Liver (tissue), 9 donors: ENCODE measurements around the gene GREB1L. TPM values are rescaled to one million over a fixed set of nuclear protein-coding genes. Genes with fewer than 3 reads are reported as not detected.

Source experiments
- DNase-seq: peaks from one replicate; pipeline ENCODE4 v3.0.0-alpha.2; 2017; ENCODE audit warnings: low spot score
- H3K27ac ChIP-seq, 2 donors: one replicate each; pipeline ENCODE4 v1.7.0; 2013; ENCODE audit warnings: inconsistent platforms in 2 of 2, low read length in 2 of 2, control low read depth in 1 of 2, low read depth in 1 of 2, mild to moderate bottlenecking in 1 of 2
- H3K27me3 ChIP-seq, 4 donors: one replicate each; pipeline versions ENCODE4 v1.6.1 to v1.7.0; 2013; ENCODE audit warnings: low read length in 3 of 4, inconsistent platforms in 1 of 4, mild to moderate bottlenecking in 1 of 4, moderate library complexity in 1 of 4; ENCODE audit not compliant: control insufficient read depth in 4 of 4, insufficient read depth in 4 of 4
- H3K36me3 ChIP-seq, 4 donors: one replicate each; pipeline versions ENCODE4 v1.6.1 to v1.7.0; 2013; ENCODE audit warnings: low read length in 3 of 4, mild to moderate bottlenecking in 3 of 4, low read depth in 1 of 4, moderate library complexity in 1 of 4; ENCODE audit not compliant: control insufficient read depth in 4 of 4, insufficient read depth in 3 of 4
- H3K4me1 ChIP-seq, 4 donors: one replicate each; pipeline versions ENCODE4 v1.6.1 to v1.7.0; 2013; ENCODE audit warnings: low read length in 3 of 4, mild to moderate bottlenecking in 3 of 4, moderate library complexity in 1 of 4; ENCODE audit not compliant: control insufficient read depth in 4 of 4, insufficient read depth in 4 of 4
- H3K4me3 ChIP-seq, 3 donors: one replicate each; pipeline versions ENCODE4 v1.6.1 to v1.7.0; 2013; ENCODE audit warnings: low read length in 3 of 3, control low read depth in 1 of 3, low read depth in 1 of 3, mild to moderate bottlenecking in 1 of 3
- H3K9ac ChIP-seq, 2 donors: one replicate each; pipeline ENCODE4 v1.7.0; 2013; ENCODE audit warnings: low read length in 2 of 2, mild to moderate bottlenecking in 2 of 2, moderate library complexity in 2 of 2, control low read depth in 1 of 2, low read depth in 1 of 2
- H3K9me3 ChIP-seq, 4 donors: one replicate each; pipeline versions ENCODE4 v1.6.1 to v1.7.0; 2013; ENCODE audit warnings: low read length in 3 of 4; ENCODE audit not compliant: control insufficient read depth in 4 of 4
- EGR1 ChIP-seq, 2 donors: IDR thresholded peaks; 2 replicates each; pipeline ENCODE4 v1.6.1; 2016 to 2018; ENCODE audit warnings: antibody characterized with exemption in 2 of 2, low read depth in 2 of 2
- FOXA1 ChIP-seq: IDR thresholded peaks from 2 replicates; pipeline ENCODE4 v1.6.1; 2016; ENCODE audit warnings: antibody characterized with exemption
- GABPA ChIP-seq, 2 donors: IDR thresholded peaks in 1 of 2; conservative IDR thresholded peaks in 1 of 2; 2 replicates each; pipeline ENCODE4 v1.6.1; 2016; ENCODE audit warnings: antibody characterized with exemption in 2 of 2, mild to moderate bottlenecking in 1 of 2, moderate library complexity in 1 of 2
- HNF4A ChIP-seq, 2 donors: conservative IDR thresholded peaks; 2 replicates each; pipeline ENCODE4 v1.6.1; 2016; ENCODE audit warnings: antibody characterized with exemption in 2 of 2, mild to moderate bottlenecking in 2 of 2
- HNF4G ChIP-seq: IDR thresholded peaks from 2 replicates; pipeline ENCODE4 v1.6.1; 2016; ENCODE audit warnings: antibody characterized with exemption
- JUND ChIP-seq, 2 donors: IDR thresholded peaks; 2 replicates each; pipeline ENCODE4 v1.6.1; 2016; ENCODE audit warnings: antibody characterized with exemption in 2 of 2
- NR2F2 ChIP-seq: IDR thresholded peaks from 2 replicates; pipeline ENCODE4 v1.6.1; 2016; ENCODE audit warnings: antibody characterized with exemption
- REST ChIP-seq: IDR thresholded peaks from 2 replicates; pipeline ENCODE4 v1.6.1; 2016; ENCODE audit warnings: antibody characterized with exemption, mild to moderate bottlenecking
- RXRA ChIP-seq, 2 donors: IDR thresholded peaks; 2 replicates each; pipeline ENCODE4 v1.6.1; 2017 to 2018; ENCODE audit warnings: antibody characterized with exemption in 2 of 2, mild to moderate bottlenecking in 1 of 2
- SP1 ChIP-seq: IDR thresholded peaks from 2 replicates; pipeline ENCODE4 v1.6.1; 2018; ENCODE audit warnings: antibody characterized with exemption, mild to moderate bottlenecking
- TAF1 ChIP-seq: conservative IDR thresholded peaks from 2 replicates; pipeline ENCODE4 v1.6.1; 2016; ENCODE audit warnings: antibody characterized with exemption, mild to moderate bottlenecking
- YY1 ChIP-seq: IDR thresholded peaks from 2 replicates; pipeline ENCODE4 v1.6.1; 2016; ENCODE audit warnings: antibody characterized with exemption, mild to moderate bottlenecking
- WGBS: extraction: QIAGEN DNeasy Blood & Tissue Kit; methylation state at CpG from one replicate; pipeline ENCODE4 v1.1.7; 2013; 5-methylcytosine and 5-hydroxymethylcytosine counted together
- polyA plus RNA-seq, 2 donors: library from polyadenylated mRNA; stranded (reverse) in 1 of 2; unstranded in 1 of 2; fragments of 200-250 nt in 1 of 2; fragments of >200 nt in 1 of 2; fragmentation: Nextera tagmentation in 1 of 2; extraction: Ambion mirVana in 1 of 2; gene quantifications; one replicate each; pipeline versions ENCODE4 v1.2.1 to v1.2.3, GENCODE V29; 2013 to 2015
- total RNA-seq, 2 donors: library from RNA; depleted of rRNA; stranded (reverse); fragments of >200 nt; gene quantifications; one replicate each; pipeline ENCODE4 v1.2.3, GENCODE V29; 2014
- TF ChIP-seq, protein P1 (sequence below): IDR thresholded peaks from 2 replicates; pipeline ENCODE4 v1.6.1; 2016; ENCODE audit warnings: antibody characterized with exemption
- TF ChIP-seq, protein P2 (sequence below): IDR thresholded peaks from 2 replicates; pipeline ENCODE4 v1.6.1; 2016; ENCODE audit warnings: antibody characterized with exemption
- TF ChIP-seq, protein P3 (sequence below): fragments of 150-350 bp; IDR thresholded peaks from 2 replicates; pipeline ENCODE4 v1.5.1; 2017; ENCODE audit warnings: improper control_type of control experiment, low read depth, low read length; ENCODE audit not compliant: missing input control
- TF ChIP-seq, protein P4 (sequence below): IDR thresholded peaks from 2 replicates; pipeline ENCODE4 v1.6.1; 2016; ENCODE audit warnings: antibody characterized with exemption
- donor health status: healthy.
- donor health status: healthy.
- donor health status: healthy.
- donor health status: healthy.
- donor health status: healthy.

The GREB1L gene
- total and polyA plus RNA-seq, 4 donors: 1.2 to 13.1 (median 3.0) TPM

DNA sequence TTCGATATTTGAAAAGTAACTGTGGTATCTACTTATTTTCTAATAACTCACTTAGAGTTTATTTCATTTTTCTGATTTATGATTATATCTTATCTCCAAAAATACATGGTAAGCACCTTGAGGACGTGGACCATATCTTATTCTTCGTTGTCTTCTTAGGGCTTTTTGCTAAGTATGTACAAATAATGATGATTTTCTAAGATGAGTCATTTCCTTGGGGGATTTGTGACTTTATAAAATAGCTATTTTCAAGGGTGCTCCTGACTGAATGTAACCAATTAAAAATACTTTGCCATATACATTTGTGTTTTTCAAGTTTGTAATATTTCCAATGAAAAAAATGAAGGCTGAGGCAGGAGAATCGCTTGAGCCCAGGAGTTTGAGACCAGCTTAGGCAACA is 56.3 kb downstream of the GREB1L start:
- no peaks in the 10 kb centered on the region for H3K27me3 ChIP-seq
- no peak overlapping the region for H3K9ac ChIP-seq
- H3K27ac ChIP-seq: no peak overlapping the region
- H3K4me3 ChIP-seq: no peak overlapping the region
- TF ChIP-seq HNF4A (conservative IDR thresholded peaks at IDR 0.05) (no peak), HNF4G (no peak), FOXA1 (no peak), TAF1 (no peak), YY1 (no peak), GABPA (IDR thresholded peaks at IDR 0.05 in 1 of 2, conservative IDR thresholded peaks at IDR 0.05 in 1 of 2) (no peak), JUND (IDR thresholded peaks at IDR 0.05) (no peak), RXRA (IDR thresholded peaks at IDR 0.05) (no peak), EGR1 (IDR thresholded peaks at IDR 0.05; ENCODE audit: low read depth in 2 of 2) (no peak), NR2F2 (no peak), REST (no peak), SP1 (no peak)
- TF ChIP-seq, protein P1, sequence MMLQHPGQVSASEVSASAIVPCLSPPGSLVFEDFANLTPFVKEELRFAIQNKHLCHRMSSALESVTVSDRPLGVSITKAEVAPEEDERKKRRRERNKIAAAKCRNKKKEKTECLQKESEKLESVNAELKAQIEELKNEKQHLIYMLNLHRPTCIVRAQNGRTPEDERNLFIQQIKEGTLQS: no peak
- TF ChIP-seq, protein P2, sequence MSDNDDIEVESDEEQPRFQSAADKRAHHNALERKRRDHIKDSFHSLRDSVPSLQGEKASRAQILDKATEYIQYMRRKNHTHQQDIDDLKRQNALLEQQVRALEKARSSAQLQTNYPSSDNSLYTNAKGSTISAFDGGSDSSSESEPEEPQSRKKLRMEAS: no peak
- TF ChIP-seq, protein P3, sequence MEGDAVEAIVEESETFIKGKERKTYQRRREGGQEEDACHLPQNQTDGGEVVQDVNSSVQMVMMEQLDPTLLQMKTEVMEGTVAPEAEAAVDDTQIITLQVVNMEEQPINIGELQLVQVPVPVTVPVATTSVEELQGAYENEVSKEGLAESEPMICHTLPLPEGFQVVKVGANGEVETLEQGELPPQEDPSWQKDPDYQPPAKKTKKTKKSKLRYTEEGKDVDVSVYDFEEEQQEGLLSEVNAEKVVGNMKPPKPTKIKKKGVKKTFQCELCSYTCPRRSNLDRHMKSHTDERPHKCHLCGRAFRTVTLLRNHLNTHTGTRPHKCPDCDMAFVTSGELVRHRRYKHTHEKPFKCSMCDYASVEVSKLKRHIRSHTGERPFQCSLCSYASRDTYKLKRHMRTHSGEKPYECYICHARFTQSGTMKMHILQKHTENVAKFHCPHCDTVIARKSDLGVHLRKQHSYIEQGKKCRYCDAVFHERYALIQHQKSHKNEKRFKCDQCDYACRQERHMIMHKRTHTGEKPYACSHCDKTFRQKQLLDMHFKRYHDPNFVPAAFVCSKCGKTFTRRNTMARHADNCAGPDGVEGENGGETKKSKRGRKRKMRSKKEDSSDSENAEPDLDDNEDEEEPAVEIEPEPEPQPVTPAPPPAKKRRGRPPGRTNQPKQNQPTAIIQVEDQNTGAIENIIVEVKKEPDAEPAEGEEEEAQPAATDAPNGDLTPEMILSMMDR: no peak
- TF ChIP-seq, protein P4, sequence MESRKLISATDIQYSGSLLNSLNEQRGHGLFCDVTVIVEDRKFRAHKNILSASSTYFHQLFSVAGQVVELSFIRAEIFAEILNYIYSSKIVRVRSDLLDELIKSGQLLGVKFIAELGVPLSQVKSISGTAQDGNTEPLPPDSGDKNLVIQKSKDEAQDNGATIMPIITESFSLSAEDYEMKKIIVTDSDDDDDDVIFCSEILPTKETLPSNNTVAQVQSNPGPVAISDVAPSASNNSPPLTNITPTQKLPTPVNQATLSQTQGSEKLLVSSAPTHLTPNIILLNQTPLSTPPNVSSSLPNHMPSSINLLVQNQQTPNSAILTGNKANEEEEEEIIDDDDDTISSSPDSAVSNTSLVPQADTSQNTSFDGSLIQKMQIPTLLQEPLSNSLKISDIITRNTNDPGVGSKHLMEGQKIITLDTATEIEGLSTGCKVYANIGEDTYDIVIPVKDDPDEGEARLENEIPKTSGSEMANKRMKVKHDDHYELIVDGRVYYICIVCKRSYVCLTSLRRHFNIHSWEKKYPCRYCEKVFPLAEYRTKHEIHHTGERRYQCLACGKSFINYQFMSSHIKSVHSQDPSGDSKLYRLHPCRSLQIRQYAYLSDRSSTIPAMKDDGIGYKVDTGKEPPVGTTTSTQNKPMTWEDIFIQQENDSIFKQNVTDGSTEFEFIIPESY: no peak
- H3K9me3 ChIP-seq: no peaks in the 10 kb centered on the region
- no peaks in the 10 kb centered on the region for H3K36me3 ChIP-seq
- no peak for DNase-seq
- H3K4me1 ChIP-seq: peaks cover 0 to 4% (median 1%) of the 10 kb centered on the region in 4 donors
- WGBS: 84% methylated on average over 4 of the region's 4 CpGs
